Activated B cell treated with CpG ODN at 0.5 μM for 24 hours (primary cell): ENCODE measurements around the gene A1CF. TPM values are rescaled to one million over a fixed set of nuclear protein-coding genes. Genes with fewer than 3 reads are reported as not detected.

ENCODE experiments used
- ATAC-seq: fragments of 200-7000 bp; cut with Tn5 transposase; one replicate; pipeline ENCODE4 v1.10.0; 2021; ENCODE audit warnings: low read depth, mild to moderate bottlenecking, moderate library complexity
- CTCF ChIA-PET: fragments of 350-600 bp; sonication (Branson Sonifier 250); formaldehyde crosslinking; loops from one replicate; lab custom pipeline; 2021; ENCODE audit warnings: antibody characterized with exemption; lab: Charles Lee
- POLR2A ChIA-PET: fragments of 350-600 bp; sonication (Branson Sonifier 250); formaldehyde crosslinking; loops from one replicate; lab custom pipeline; 2021; ENCODE audit warnings: antibody characterized with exemption; lab: Charles Lee
- DNase-seq: peaks from one replicate; pipeline ENCODE4 v3.0.0; 2022
- H3K27ac Mint-ChIP-seq: one replicate; pipeline ENCODE4 v1.8.0; 2020; ENCODE audit warnings: mixed read lengths
- H3K27me3 Mint-ChIP-seq: one replicate; pipeline ENCODE4 v1.8.0; 2021; ENCODE audit warnings: mixed read lengths
- H3K36me3 Mint-ChIP-seq: one replicate; pipeline ENCODE4 v1.8.0; 2021; ENCODE audit warnings: low read depth, mixed read lengths
- H3K4me1 Mint-ChIP-seq: one replicate; pipeline ENCODE4 v1.8.0; 2021; ENCODE audit warnings: mixed read lengths
- H3K4me3 Mint-ChIP-seq: one replicate; pipeline ENCODE4 v1.8.0; 2020; ENCODE audit warnings: mild to moderate bottlenecking, mixed read lengths
- H3K9me3 Mint-ChIP-seq: one replicate; pipeline ENCODE4 v1.8.0; 2020; ENCODE audit warnings: mixed read lengths
- CTCF ChIP-seq: fragments of 200-600 bp; IDR thresholded peaks from one replicate; pipeline ENCODE4 v1.8.0; 2022; ENCODE audit warnings: antibody characterized with exemption, mild to moderate bottlenecking
- intact Hi-C: fragments of 100-400 bp; cut with micrococcal nuclease; formaldehyde crosslinking; loops from one replicate; pipeline ENCODE4 v1.15.1; 2024
- total RNA-seq: library from RNA; stranded (reverse); gene quantifications from 2 replicates; pipeline ENCODE4 v1.2.3, GENCODE V29; 2022

The A1CF gene
- total RNA-seq, 1 donor from 2014 or later = not detected

- ATAC-seq = no peak
- H3K4me3 Mint-ChIP-seq = no peak overlapping the region
- no peaks in the 10 kb centered on the region for H3K9me3 Mint-ChIP-seq
- H3K27me3 Mint-ChIP-seq = peaks cover 3% of the 10 kb centered on the region
- H3K4me1 Mint-ChIP-seq = no peaks in the 10 kb centered on the region
- no peak overlapping the region for H3K27ac Mint-ChIP-seq
- ChIA-PET POLR2A (no interaction called here), CTCF (no interaction called here)
- intact Hi-C loops = no loop called here
- TF ChIP-seq CTCF = no peak
- DNase-seq = no peak
- no peaks in the 10 kb centered on the region for H3K36me3 Mint-ChIP-seq
Observed at GRCh38 chr10:50805981-50806622, 79.3 kb downstream of the A1CF start.

- intact Hi-C loops = no loop called here
- H3K27ac Mint-ChIP-seq = no peak overlapping the region
- no peaks in the 10 kb centered on the region for H3K4me1 Mint-ChIP-seq
- CTCF ChIA-PET = no interaction called here
- POLR2A ChIA-PET = no interaction called here
- H3K36me3 Mint-ChIP-seq = no peaks in the 10 kb centered on the region
- no peak overlapping the region for H3K4me3 Mint-ChIP-seq
- no peak for TF ChIP-seq CTCF
- H3K9me3 Mint-ChIP-seq = no peaks in the 10 kb centered on the region
- ATAC-seq (no peak), DNase-seq (no peak)
- peaks cover 23% of the 10 kb centered on the region for H3K27me3 Mint-ChIP-seq
Observed at GRCh38 chr10:50799595-50799994, 85.8 kb downstream of the A1CF start.

GRCh38 chr10:50798297-50798696 lies 87.1 kb downstream of the A1CF start:
- Mint-ChIP-seq H3K36me3 (no peaks in the 10 kb centered on the region), H3K4me3 (no peak overlapping the region), H3K27me3 (peaks cover 30% of the 10 kb centered on the region), H3K4me1 (no peaks in the 10 kb centered on the region), H3K9me3 (no peaks in the 10 kb centered on the region), H3K27ac (no peak overlapping the region)
- ATAC-seq (no peak), DNase-seq (no peak)
- ChIA-PET POLR2A (no interaction called here), CTCF (no interaction called here)
- no peak for TF ChIP-seq CTCF
- intact Hi-C loops = no loop called here

GRCh38 chr10:50796693-50797092 lies 88.7 kb downstream of the A1CF start:
- CTCF ChIA-PET = no interaction called here
- H3K4me3 Mint-ChIP-seq = no peak overlapping the region
- no peaks in the 10 kb centered on the region for H3K4me1 Mint-ChIP-seq
- H3K36me3 Mint-ChIP-seq = no peaks in the 10 kb centered on the region
- no peaks in the 10 kb centered on the region for H3K9me3 Mint-ChIP-seq
- POLR2A ChIA-PET = no interaction called here
- intact Hi-C loops = no loop called here
- peaks cover 32% of the 10 kb centered on the region for H3K27me3 Mint-ChIP-seq
- no peak overlapping the region for H3K27ac Mint-ChIP-seq
- DNase-seq (no peak), ATAC-seq (no peak)
- no peak for TF ChIP-seq CTCF

- peaks cover 23% of the 10 kb centered on the region for H3K27me3 Mint-ChIP-seq
- POLR2A ChIA-PET = no interaction called here
Observed at GRCh38 chr10:50794490-50794889, 90.9 kb downstream of the A1CF start.

More at GRCh38 chr10:50794490-50794889, 90.9 kb downstream of the A1CF start:
- no peaks in the 10 kb centered on the region for H3K36me3 Mint-ChIP-seq
- TF ChIP-seq CTCF = no peak
- H3K9me3 Mint-ChIP-seq = no peaks in the 10 kb centered on the region
- no peaks in the 10 kb centered on the region for H3K4me1 Mint-ChIP-seq
- no peak overlapping the region for H3K27ac Mint-ChIP-seq
- DNase-seq (no peak), ATAC-seq (no peak)
- intact Hi-C loops = no loop called here
- H3K4me3 Mint-ChIP-seq = no peak overlapping the region
- CTCF ChIA-PET = no interaction called here
